GM12873 (cell line): ENCODE results near the gene SF3A2.
A peak's percentile ranks its signal among the peaks of the same experiment; 100 is the strongest.

Source experiments
- TF ChIP-seq, protein P1 (sequence below): IDR thresholded peaks from 2 replicates; pipeline ENCODE4 v1.5.1; 2012; ENCODE audit warnings: low read depth, mild to moderate bottlenecking, moderate library complexity, low read length, control low read depth; ENCODE audit not compliant: insufficient read depth; ENCODE audit errors: missing control alignments

Gene SF3A2

DNA sequence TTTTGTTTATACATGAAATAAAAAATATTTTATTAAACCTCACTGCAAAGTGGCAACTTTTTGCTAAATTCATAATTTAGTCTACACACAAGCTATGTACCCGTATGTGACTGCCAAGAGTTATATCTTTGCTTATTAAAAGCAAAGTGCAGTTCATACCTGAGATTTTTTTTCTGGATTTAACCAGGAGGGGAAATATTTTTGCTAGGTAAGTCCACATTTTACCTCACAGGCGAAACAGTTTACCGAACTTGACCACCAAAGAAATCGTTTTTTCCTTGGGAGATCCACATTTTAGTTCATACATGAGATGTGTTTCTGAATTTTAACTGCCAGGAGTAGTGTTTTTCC, 31.8 kb downstream of the SF3A2 start:
- TF ChIP-seq, protein P1, sequence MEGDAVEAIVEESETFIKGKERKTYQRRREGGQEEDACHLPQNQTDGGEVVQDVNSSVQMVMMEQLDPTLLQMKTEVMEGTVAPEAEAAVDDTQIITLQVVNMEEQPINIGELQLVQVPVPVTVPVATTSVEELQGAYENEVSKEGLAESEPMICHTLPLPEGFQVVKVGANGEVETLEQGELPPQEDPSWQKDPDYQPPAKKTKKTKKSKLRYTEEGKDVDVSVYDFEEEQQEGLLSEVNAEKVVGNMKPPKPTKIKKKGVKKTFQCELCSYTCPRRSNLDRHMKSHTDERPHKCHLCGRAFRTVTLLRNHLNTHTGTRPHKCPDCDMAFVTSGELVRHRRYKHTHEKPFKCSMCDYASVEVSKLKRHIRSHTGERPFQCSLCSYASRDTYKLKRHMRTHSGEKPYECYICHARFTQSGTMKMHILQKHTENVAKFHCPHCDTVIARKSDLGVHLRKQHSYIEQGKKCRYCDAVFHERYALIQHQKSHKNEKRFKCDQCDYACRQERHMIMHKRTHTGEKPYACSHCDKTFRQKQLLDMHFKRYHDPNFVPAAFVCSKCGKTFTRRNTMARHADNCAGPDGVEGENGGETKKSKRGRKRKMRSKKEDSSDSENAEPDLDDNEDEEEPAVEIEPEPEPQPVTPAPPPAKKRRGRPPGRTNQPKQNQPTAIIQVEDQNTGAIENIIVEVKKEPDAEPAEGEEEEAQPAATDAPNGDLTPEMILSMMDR: no peak

DNA sequence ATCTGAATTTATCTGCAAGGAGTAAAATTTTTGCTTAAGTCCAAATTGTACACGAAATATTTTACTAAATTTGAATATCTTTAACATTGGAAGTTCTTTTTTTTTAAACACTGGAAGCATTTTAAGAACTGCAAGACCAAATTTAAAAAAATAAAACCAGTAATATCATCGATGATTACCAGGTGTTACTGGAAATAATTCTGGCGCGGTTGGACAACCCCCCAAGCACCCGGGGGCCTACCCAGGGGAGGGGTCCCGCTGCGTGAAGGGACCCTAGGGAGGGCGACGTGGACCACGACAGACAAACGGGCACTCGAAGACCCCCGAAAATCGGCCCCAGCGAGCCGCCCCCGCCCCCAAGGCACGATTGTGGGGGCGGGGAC, 32.2 kb downstream of the SF3A2 start:
- TF ChIP-seq, protein P1: no peak

DNA sequence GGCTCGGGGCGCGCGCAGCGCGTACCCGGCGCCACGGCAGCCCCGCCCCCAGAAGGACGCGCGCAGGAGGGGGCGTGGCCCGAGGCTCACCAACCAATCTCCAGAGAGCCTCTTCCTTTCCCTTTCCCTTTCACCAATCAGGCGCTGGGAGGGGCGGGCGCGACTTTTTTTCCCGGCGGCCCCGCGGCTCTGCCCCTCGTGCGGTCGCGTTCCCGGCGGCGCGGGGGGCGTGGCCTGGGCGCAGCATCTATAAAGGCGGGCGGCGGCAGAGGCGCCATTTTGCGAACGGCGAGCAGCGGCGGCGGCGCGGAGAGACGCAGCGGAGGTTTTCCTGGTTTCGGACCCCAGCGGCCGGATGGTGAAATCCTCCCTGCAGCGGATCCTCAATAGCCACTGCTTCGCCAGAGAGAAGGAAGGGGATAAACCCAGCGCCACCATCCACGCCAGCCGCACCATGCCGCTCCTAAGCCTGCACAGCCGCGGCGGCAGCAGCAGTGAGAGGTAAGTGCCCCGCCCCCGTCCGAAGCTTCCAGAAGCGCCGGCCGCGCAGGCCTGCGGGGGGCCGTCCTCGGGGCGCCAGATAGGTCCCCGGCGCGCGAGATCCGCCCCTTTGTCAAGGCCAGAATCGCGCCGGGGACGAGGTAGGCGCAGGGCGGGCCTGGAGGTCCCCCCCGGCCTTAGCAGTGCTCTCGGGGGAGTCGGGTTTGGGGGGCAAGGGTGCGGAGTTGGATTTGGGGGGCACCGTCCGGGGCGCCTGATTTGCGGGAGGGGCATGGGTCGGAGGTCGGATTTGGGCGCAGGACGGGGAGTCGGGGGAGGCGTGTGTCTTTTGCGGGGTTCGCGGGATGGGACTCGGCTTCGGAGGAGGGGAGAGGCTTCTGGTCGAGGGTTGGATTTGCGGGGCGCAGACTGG, 32.9 kb downstream of the SF3A2 start:
- TF ChIP-seq, protein P1: peak; percentile 33

DNA sequence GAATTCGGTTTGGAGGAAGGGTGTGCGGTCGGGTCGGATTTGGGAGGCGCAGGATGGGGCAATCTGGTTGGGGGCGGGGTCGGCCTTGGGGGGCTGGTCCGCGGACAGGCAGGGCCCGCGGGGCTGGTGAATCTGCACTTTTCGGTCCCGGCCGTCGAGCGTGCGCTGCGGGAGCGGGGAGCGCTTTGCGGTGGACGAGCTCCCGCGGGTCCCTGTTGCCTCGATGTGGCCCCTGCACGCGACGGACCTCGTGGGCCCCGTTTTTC, 33.5 kb downstream of the SF3A2 start:
- TF ChIP-seq, protein P1: no peak

DNA sequence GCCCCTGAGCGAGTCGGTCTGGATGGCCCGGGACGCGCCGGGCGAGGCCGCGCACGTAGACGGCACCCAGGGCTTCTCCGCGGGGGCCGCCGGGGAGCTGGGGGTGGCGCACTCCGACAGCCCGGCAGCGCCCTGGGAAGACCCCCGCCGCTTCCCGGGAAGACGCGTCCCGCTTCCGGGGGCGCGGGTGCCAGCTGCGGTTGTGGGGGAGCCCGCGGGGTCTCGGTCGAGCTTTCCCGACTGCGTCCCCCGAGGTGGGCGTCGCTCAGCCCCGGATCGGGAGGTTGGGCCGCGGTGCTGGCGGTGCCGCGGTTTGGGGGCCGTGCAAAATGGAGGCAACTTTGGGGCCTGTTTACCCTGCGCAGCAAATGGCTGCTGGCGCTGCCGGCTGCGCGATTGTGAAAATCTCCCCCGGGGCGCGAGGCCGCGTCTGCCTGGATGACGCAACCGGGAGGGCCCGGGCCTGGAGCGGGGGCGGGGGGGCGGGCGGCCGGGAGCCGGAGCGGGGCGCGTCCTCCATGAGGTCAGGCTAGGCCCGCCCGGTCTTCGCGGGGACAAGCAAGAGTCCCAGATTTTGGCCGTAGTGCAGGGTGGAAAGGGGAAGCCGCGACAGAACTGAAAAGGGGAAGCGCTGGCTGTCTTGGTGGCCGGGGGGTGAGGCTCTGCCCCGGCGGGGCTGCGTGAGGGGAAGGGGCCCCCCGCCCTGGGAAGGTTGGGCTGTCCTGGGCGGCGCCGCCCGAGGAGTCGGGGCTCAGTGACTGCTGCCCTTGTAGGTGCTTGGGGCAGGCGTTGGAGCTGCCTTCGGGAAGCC, 34.0 kb downstream of the SF3A2 start:
- TF ChIP-seq, protein P1: no peak

DNA sequence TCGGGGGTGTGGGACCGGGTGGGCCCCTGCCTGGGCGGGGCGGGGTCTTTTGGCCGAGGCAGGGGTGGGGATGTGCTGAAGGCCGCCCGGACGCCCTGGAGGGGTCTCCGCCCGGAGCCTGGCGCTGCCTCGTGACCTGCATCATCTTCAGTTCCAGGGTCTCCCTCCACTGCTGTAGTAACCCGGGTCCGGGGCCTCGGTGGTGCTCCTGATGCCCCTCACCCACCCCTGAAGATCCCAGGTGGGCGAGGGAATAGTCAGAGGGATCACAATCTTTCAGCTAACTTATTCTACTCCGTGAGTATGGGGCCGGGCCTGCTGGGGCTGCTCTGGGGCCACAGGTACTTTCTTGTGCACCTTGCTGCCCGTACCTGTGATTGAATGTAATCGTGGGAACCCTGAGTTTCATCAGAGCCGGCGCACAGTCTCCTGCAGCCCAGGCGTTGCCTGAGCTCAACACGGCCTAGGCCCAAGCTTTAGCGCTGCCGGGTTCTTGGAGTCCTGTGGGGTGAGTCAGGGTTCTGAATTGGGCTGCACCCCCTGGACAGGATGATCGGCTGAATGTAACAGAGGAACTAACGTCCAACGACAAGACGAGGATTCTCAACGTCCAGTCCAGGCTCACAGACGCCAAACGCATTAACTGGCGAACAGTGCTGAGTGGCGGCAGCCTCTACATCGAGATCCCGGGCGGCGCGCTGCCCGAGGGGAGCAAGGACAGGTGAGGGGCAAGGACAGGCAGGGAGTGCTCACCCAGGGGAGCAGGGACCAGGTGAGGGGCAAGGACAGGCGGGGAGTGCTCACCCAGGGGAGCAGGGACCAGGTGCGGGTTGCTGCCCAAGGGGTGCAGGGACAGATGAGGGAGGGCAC, 34.8 kb downstream of the SF3A2 start:
- TF ChIP-seq, protein P1: no peak
